Measurements from ENCODE around the gene NAPSA. TPM values are rescaled to one million over a fixed set of nuclear protein-coding genes. Genes with fewer than 3 reads are reported as not detected.
A peak's percentile ranks its signal among the peaks of the same experiment; 100 is the strongest.

The NAPSA gene
- total RNA-seq, 1 donor from 2014 or later, result 2.4 TPM

DNA sequence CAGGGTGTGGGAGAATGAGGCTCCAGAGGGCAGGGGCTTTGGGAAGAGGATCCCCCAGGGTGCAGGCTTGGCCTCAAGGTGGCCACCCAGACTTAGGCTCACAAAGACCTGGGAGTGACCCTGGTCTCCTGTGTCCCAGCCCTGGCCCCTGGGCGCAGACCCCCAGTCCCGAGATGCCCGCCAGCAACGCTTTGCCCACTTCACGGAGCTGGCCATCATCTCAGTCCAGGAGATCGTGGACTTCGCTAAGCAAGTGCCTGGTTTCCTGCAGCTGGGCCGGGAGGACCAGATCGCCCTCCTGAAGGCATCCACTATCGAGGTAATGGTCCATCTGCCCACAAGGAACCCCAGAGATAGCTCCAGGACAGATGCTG, 13.4 kb upstream of the NAPSA start:
- H3K36me3 Mint-ChIP-seq, result peaks cover 13% of the 10 kb centered on the region
- no peak overlapping the region for H3K4me3 Mint-ChIP-seq
- no peaks in the 10 kb centered on the region for H3K27me3 Mint-ChIP-seq (ENCODE audit: low read depth)
- no peak overlapping the region for H3K27ac Mint-ChIP-seq
- no peaks in the 10 kb centered on the region for H3K9me3 Mint-ChIP-seq
- DNase-seq (ENCODE audit: low spot score in 2 of 2, unreplicated experiment in 2 of 2), result no peak
- peaks cover 11% of the 10 kb centered on the region for H3K4me1 Mint-ChIP-seq
- TF ChIP-seq, protein P1, sequence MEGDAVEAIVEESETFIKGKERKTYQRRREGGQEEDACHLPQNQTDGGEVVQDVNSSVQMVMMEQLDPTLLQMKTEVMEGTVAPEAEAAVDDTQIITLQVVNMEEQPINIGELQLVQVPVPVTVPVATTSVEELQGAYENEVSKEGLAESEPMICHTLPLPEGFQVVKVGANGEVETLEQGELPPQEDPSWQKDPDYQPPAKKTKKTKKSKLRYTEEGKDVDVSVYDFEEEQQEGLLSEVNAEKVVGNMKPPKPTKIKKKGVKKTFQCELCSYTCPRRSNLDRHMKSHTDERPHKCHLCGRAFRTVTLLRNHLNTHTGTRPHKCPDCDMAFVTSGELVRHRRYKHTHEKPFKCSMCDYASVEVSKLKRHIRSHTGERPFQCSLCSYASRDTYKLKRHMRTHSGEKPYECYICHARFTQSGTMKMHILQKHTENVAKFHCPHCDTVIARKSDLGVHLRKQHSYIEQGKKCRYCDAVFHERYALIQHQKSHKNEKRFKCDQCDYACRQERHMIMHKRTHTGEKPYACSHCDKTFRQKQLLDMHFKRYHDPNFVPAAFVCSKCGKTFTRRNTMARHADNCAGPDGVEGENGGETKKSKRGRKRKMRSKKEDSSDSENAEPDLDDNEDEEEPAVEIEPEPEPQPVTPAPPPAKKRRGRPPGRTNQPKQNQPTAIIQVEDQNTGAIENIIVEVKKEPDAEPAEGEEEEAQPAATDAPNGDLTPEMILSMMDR (IDR thresholded peaks at IDR 0.05; ENCODE audit: unreplicated experiment), result no peak

DNA sequence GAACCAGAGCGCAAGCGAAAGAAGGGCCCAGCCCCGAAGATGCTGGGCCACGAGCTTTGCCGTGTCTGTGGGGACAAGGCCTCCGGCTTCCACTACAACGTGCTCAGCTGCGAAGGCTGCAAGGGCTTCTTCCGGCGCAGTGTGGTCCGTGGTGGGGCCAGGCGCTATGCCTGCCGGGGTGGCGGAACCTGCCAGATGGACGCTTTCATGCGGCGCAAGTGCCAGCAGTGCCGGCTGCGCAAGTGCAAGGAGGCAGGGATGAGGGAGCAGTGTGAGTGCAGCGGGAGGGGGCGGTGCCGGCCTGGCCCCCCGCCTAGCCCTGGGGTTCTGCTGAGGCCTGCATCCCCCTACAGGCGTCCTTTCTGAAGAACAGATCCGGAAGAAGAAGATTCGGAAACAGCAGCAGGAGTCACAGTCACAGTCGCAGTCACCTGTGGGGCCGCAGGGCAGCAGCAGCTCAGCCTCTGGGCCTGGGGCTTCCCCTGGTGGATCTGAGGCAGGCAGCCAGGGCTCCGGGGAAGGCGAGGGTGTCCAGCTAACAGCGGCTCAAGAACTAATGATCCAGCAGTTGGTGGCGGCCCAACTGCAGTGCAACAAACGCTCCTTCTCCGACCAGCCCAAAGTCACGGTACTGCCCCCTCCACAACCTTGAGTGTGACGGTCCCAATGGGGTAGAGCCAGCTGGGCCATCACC, 12.9 kb upstream of the NAPSA start:
- peaks cover 6% of the 10 kb centered on the region for H3K4me1 Mint-ChIP-seq
- no peak for DNase-seq (ENCODE audit: low spot score in 2 of 2, unreplicated experiment in 2 of 2)
- H3K27ac Mint-ChIP-seq, result no peak overlapping the region
- H3K36me3 Mint-ChIP-seq, result peaks cover 13% of the 10 kb centered on the region
- no peaks in the 10 kb centered on the region for H3K27me3 Mint-ChIP-seq (ENCODE audit: low read depth)
- TF ChIP-seq, protein P1 (IDR thresholded peaks at IDR 0.05; ENCODE audit: unreplicated experiment), result no peak
- peak overlapping the region; percentile 49 for H3K4me3 Mint-ChIP-seq
- no peaks in the 10 kb centered on the region for H3K9me3 Mint-ChIP-seq

DNA sequence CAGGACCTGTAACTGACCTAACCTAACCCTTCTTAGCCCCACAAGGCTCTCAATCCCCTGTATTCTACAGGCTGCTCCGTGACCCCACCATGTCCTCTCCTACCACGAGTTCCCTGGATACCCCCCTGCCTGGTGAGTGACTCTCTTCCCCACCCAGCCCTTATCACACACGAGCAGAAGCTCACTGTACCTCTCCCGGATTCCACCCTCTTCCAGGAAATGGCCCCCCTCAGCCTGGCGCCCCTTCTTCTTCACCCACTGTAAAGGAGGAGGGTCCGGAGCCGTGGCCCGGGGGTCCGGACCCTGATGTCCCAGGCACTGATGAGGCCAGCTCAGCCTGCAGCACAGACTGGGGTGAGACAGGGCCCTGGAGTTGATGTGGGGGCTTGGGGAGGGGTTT, 12.1 kb upstream of the NAPSA start:
- Mint-ChIP-seq H3K9me3 (no peaks in the 10 kb centered on the region), H3K27ac (no peak overlapping the region), H3K27me3 (ENCODE audit: low read depth) (no peaks in the 10 kb centered on the region), H3K36me3 (peaks cover 13% of the 10 kb centered on the region), H3K4me3 (peak overlapping the region; percentile 95), H3K4me1 (peaks cover 4% of the 10 kb centered on the region)
- TF ChIP-seq, protein P1 (IDR thresholded peaks at IDR 0.05; ENCODE audit: unreplicated experiment), result no peak
- DNase-seq (ENCODE audit: low spot score in 2 of 2, unreplicated experiment in 2 of 2), result no peak

DNA sequence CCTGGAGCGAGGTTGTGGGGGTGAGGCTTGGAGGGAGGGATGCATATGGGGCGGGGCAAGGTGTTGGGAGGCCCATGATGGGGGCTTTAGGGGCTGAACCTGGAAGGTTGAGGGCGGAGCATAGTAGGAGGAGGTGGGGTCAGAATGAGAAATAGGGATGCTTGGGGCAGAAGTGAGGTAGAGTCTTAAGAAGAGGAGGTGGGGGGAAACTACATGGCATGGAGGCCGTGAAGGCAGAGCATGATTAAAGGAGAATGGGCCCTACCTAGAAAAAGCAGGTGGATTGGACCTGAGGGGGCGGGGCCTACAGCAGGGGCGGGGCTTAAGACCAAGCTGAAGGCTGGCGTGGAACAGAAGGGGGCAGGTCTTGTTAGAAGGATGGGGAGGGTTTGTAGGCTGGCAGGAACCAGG, 11.6 kb upstream of the NAPSA start:
- H3K4me3 Mint-ChIP-seq, result peak overlapping the region; percentile 95
- H3K27ac Mint-ChIP-seq, result peak overlapping the region; percentile 69
- TF ChIP-seq, protein P1 (IDR thresholded peaks at IDR 0.05; ENCODE audit: unreplicated experiment), result no peak
- H3K27me3 Mint-ChIP-seq (ENCODE audit: low read depth), result no peaks in the 10 kb centered on the region
- peaks cover 4% of the 10 kb centered on the region for H3K4me1 Mint-ChIP-seq
- H3K36me3 Mint-ChIP-seq, result peaks cover 13% of the 10 kb centered on the region
- no peaks in the 10 kb centered on the region for H3K9me3 Mint-ChIP-seq
- peak in 1 of 2 experiments; percentile 44 for DNase-seq (ENCODE audit: low spot score in 2 of 2, unreplicated experiment in 2 of 2)

DNA sequence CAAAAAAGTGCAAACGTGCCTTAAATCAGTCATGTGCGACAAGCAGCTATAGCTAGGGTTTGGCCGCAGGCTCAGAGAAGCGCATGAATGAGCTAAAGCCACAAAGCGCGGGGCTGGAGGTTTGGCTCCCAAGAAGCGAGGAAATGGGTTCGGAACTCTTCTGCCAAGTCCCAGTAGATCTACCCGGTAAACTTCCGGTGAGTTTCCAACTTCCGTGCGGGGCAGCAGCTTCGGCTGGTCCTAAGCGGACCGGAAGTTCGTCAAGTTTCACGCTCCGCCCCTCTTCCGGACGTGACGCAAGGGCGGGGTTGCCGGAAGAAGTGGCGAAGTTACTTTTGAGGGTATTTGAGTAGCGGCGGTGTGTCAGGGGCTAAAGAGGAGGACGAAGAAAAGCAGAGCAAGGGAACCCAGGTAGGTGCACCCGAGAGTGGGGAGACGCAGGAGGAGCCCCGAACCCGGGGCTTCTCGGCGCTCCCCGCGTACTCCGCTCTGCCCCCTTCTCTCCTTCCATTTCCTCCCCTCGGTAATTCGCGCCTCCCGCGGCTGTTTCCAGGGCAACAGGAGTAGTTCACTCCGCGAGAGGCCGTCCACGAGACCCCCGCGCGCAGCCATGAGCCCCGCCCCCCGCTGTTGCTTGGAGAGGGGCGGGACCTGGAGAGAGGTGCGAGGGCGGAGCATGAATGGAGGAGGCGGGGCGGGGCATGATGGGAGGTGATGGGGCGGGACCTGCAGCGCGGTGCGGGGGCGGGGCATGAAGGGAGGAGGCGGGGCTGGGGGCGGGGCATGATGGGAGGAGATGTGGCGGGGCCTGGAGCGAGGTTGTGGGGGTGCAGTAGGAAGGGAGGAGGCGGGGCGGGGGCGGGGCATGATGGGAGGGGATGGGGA, 11.0 kb upstream of the NAPSA start, which contains the start of gene NR1H2:
Gene NR1H2 (plus strand): TSS at position 292 of the 885 bp plus-strand sequence. CDS start 1,149 bp downstream, outside the sequence.
- peak within 1 kb of the TSS; percentile 95 for H3K4me3 Mint-ChIP-seq
- no peaks in the 10 kb centered on the region for H3K27me3 Mint-ChIP-seq (ENCODE audit: low read depth)
- peak; percentile 84 to 92 for DNase-seq (ENCODE audit: low spot score in 2 of 2, unreplicated experiment in 2 of 2)
- TF ChIP-seq, protein P1 (IDR thresholded peaks at IDR 0.05; ENCODE audit: unreplicated experiment), result no peak
- H3K4me1 Mint-ChIP-seq, result peaks cover 4% of the 10 kb centered on the region
- H3K27ac Mint-ChIP-seq, result peak within 1 kb of the TSS; percentile 99
- no peaks in the 10 kb centered on the region for H3K9me3 Mint-ChIP-seq
- peaks cover 13% of the 10 kb centered on the region for H3K36me3 Mint-ChIP-seq

Data from mesothelial cell of epicardium (in vitro differentiated cells).